Measurements from ENCODE around the gene CCNH.

Gene CCNH

DNA sequence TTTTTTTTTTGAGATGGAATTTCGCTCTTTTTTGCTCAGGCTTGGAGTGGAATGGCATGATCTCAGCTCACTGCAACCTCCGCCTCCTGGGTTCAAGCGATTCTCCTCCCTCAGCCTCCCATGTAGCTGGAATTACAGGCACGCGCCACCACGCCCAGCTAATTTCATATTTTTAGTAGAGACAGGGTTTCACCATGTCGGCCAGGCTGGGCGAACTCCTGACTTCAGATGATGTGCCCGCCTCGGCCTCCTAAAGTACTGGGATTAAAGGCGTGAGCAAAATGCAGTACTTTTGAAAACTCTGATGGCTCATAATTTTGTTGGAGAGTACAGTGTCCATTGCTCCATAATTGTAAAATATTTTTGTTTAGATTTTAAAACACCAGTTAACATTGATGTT lies 52.6 kb downstream of the CCNH start:
- DNase-seq (ENCODE audit: low read depth): no peak

DNA sequence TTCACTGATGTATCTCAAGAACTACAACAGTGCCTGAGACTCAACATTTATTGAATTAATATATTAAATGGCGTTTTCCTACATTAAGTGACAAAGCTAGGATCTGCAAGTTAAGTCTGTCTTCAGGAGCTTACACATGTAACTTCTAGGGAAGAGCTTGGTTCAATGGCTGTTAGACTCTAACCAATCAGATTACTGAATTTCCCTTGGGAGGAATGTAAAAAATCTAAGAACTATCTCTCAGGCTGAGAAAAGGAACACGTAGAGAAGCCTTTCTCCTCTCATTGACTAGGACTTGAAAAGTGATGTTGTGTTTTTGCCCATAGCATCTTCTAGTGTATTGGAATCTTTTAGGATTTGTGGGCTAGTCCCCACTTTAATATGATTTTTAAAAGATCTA lies 53.6 kb downstream of the CCNH start:
- DNase-seq (ENCODE audit: low read depth): no peak

GRCh38 chr5:87354496-87354895 lies 58.2 kb downstream of the CCNH start:
- DNase-seq (ENCODE audit: low read depth): no peak

- DNase-seq (ENCODE audit: low read depth): no peak
Observed at GRCh38 chr5:87347841-87348240, 64.9 kb downstream of the CCNH start.

GRCh38 chr5:87347272-87347671 lies 65.5 kb downstream of the CCNH start:
- DNase-seq (ENCODE audit: low read depth): no peak
